Esophagus muscularis mucosa (tissue), 4 donors: Measurements from ENCODE around the gene XRN2.

Experiments used
- EP300 ChIP-seq: sonication (generic); formaldehyde crosslinking; IDR thresholded peaks from one replicate; pipeline ENCODE4 v1.6.1; 2017; ENCODE audit warnings: antibody characterized with exemption
- POLR2A ChIP-seq: fragments of 450-650 bp; IDR thresholded peaks from one replicate; pipeline ENCODE4 v1.6.1; 2017; ENCODE audit warnings: antibody characterized with exemption, moderate library complexity, mild to moderate bottlenecking, low read depth
- POLR2AphosphoS5 ChIP-seq, 2 donors: sonication (generic); formaldehyde crosslinking; IDR thresholded peaks; one replicate each; pipeline ENCODE4 v1.6.1; 2017; ENCODE audit warnings: antibody characterized with exemption in 2 of 2
- TF ChIP-seq, protein P1 (sequence below), 3 experiments: fragments of 200-600 bp in 2 of 3; fragments of 450-650 bp in 1 of 3; sonication (generic) in 2 of 3; IDR thresholded peaks; one replicate each; pipeline ENCODE4 v1.5.1; 2017 to 2019; ENCODE audit warnings: antibody characterized with exemption in 3 of 3, mild to moderate bottlenecking in 2 of 3, moderate library complexity in 1 of 3

DNA sequence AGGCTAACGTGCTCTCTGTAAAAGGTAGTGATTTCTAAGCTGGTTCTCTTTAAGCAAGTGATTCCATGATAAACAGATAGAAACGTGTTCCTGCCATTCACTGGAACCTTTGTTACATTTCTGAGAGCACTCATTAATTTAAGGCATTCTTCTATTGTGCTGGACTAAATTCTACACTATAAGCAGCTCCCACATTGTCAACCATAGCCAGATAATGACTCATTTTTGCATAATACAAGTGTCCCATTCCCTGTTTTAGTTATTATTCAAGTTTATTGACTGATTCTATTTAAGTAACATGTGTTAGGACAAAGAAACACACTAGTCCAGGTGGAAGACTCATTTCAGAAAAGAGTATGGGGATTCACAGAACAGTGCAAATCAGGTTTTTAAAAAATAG, 13.5 kb upstream of the XRN2 start:
- TF ChIP-seq, protein P1, sequence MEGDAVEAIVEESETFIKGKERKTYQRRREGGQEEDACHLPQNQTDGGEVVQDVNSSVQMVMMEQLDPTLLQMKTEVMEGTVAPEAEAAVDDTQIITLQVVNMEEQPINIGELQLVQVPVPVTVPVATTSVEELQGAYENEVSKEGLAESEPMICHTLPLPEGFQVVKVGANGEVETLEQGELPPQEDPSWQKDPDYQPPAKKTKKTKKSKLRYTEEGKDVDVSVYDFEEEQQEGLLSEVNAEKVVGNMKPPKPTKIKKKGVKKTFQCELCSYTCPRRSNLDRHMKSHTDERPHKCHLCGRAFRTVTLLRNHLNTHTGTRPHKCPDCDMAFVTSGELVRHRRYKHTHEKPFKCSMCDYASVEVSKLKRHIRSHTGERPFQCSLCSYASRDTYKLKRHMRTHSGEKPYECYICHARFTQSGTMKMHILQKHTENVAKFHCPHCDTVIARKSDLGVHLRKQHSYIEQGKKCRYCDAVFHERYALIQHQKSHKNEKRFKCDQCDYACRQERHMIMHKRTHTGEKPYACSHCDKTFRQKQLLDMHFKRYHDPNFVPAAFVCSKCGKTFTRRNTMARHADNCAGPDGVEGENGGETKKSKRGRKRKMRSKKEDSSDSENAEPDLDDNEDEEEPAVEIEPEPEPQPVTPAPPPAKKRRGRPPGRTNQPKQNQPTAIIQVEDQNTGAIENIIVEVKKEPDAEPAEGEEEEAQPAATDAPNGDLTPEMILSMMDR (IDR thresholded peaks at IDR 0.05) = no peak
- TF ChIP-seq POLR2A = no peak
- no peak for TF ChIP-seq POLR2AphosphoS5 (IDR thresholded peaks at IDR 0.05)
- TF ChIP-seq EP300 = no peak
